Panc1 (cell line): ENCODE results near the gene ENOX1. TPM values are rescaled to one million over a fixed set of nuclear protein-coding genes. Genes with fewer than 3 reads are reported as not detected.

Experiments
- ATAC-seq: fragments of 200-7000 bp; cut with Tn5 transposase; 2 replicates; pipeline ENCODE4 v1.9.1; 2020; ENCODE audit warnings: mild to moderate bottlenecking, moderate library complexity
- BruUV-seq: library from RNA; stranded (reverse); fragments of 400-500 nt; replicated peaks from 2 replicates; lab custom pipeline; 2021; lab: Mats Ljungman, UMichigan
- CTCF ChIA-PET: fragments of 300-600 bp; sonication (Branson Sonifier 250); formaldehyde crosslinking; loops from one replicate; lab custom pipeline; 2022; ENCODE audit warnings: antibody characterized with exemption; lab: Charles Lee
- POLR2A ChIA-PET: fragments of 300-600 bp; sonication (Branson Sonifier 250); formaldehyde crosslinking; loops from one replicate; lab custom pipeline; 2022; ENCODE audit warnings: antibody characterized with exemption; lab: Charles Lee
- DNase-seq: peaks from one replicate; pipeline ENCODE4 v3.0.0-alpha.2; 2010; ENCODE audit warnings: low read depth, low spot score
- H3K27ac ChIP-seq: 2 replicates; pipeline ENCODE4 v1.5.1; 2011; ENCODE audit warnings: mild to moderate bottlenecking, low read length, inconsistent platforms
- H3K27me3 ChIP-seq: fragments of 200-500 bp; sonication (Bioruptor generic); 2 replicates; pipeline ENCODE4 v1.6.0; 2014; ENCODE audit warnings: low read length, inconsistent platforms; ENCODE audit not compliant: control insufficient read depth, insufficient read depth
- H3K36me3 ChIP-seq: fragments of 200-500 bp; sonication (Bioruptor generic); 2 replicates; pipeline ENCODE4 v1.5.1; 2014; ENCODE audit warnings: inconsistent platforms, mild to moderate bottlenecking, low read length, moderate library complexity; ENCODE audit not compliant: control insufficient read depth, insufficient read depth
- H3K4me1 ChIP-seq: 2 replicates; pipeline ENCODE4 v1.5.1; 2011; ENCODE audit warnings: inconsistent platforms, mild to moderate bottlenecking, low read length, moderate library complexity; ENCODE audit not compliant: control insufficient read depth, insufficient read depth
- H3K4me3 ChIP-seq, 2 experiments: 2 replicates each; pipeline ENCODE4 v1.5.1; 2011 to 2012; ENCODE audit warnings: low read depth in 2 of 2, low read length in 2 of 2, mild to moderate bottlenecking in 2 of 2, inconsistent platforms in 1 of 2, moderate library complexity in 1 of 2
- H3K9me3 ChIP-seq: fragments of 200-500 bp; sonication (Bioruptor generic); 2 replicates; pipeline ENCODE4 v1.5.1; 2014; ENCODE audit warnings: low read depth, mild to moderate bottlenecking, inconsistent platforms, low read length, moderate library complexity; ENCODE audit not compliant: control insufficient read depth, insufficient read depth
- POLR2AphosphoS5 ChIP-seq: IDR thresholded peaks from 2 replicates; pipeline ENCODE4 v1.6.1; 2012; ENCODE audit warnings: mild to moderate bottlenecking, low read depth, low read length, moderate library complexity
- SIN3A ChIP-seq: IDR thresholded peaks from 2 replicates; pipeline ENCODE4 v1.6.1; 2012; ENCODE audit warnings: low read depth, mild to moderate bottlenecking, low read length, moderate library complexity, borderline replicate concordance; ENCODE audit not compliant: insufficient read depth
- TCF7L2 ChIP-seq: IDR thresholded peaks from 2 replicates; pipeline ENCODE4 v1.6.1; 2011; ENCODE audit warnings: mild to moderate bottlenecking, low read depth, low read length, inconsistent platforms
- in situ Hi-C: cut with HindIII; loops from 2 replicates; pipeline ENCODE4 v1.10.0; 2016; ENCODE audit warnings: low sequenced_read_pairs, low pct_unique_long_range_greater_than_20kb
- intact Hi-C: fragments of 100-400 bp; cut with micrococcal nuclease; formaldehyde crosslinking; loops from one replicate; pipeline ENCODE4 v1.10.0; 2022; ENCODE audit not compliant: unreplicated experiment
- total RNA-seq: library from RNA; stranded (reverse); gene quantifications from one replicate; pipeline ENCODE4 v1.2.1, GENCODE V29; 2021; ENCODE audit not compliant: unreplicated experiment
- TF ChIP-seq, protein P1 (sequence below): fragments of 450-650 bp; IDR thresholded peaks from 2 replicates; pipeline ENCODE4 v1.5.1; 2017; ENCODE audit warnings: mild to moderate bottlenecking
- TF ChIP-seq, protein P2 (sequence below), 2 experiments: IDR thresholded peaks; 2 replicates each; pipeline ENCODE4 v1.6.1; 2011 to 2012; ENCODE audit warnings: low read depth in 2 of 2, control low read depth in 1 of 2, low read length in 1 of 2, mild to moderate bottlenecking in 1 of 2, moderate library complexity in 1 of 2; ENCODE audit not compliant: insufficient read depth in 1 of 2

ENOX1 gene
- total RNA-seq, 1 experiment from 2014 or later: 0.23 TPM

DNA sequence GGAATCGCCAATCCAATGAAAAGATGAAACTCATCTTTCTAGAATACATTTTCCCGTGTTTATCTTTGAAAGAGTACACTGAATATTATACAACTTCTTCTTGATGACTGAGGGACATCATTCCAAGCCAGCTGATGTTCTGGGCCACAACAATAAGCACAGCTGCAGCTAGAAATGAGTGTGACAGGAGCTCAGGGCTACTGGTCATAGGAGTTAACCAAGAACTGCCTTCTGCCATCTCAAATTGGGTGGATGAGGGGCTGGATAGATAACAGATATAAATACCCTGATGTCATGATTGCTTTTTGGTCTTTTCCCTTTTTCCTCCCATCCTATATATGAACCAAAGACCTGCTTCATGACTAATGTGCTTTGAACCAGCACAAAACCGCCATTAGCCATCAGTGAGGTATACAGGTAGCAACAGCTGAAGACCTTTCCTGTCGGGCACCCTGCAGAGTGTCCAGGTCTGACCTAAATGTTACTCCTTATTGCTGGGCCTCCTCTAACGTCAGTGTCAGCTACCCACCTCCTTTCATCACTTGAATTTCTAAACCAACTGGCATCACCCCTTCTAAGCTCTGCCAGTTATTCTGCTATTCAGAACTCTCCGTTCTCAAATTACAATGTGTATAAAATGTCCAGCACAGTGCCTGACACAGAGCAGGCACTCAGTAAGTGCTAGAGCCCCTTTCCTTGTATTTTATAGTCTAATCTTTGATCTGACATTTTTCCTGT, 178.2 kb downstream of the ENOX1 start:
- no peak overlapping the region for H3K4me3 ChIP-seq
- CTCF ChIA-PET: no interaction called here
- in situ Hi-C loops: no loop called here
- POLR2A ChIA-PET: no interaction called here
- H3K27me3 ChIP-seq: no peaks in the 10 kb centered on the region
- ATAC-seq (no peak), DNase-seq (no peak)
- H3K36me3 ChIP-seq: no peaks in the 10 kb centered on the region
- peaks cover 6% of the 10 kb centered on the region; the same call in 1 of the 2 replicates for H3K9me3 ChIP-seq
- TF ChIP-seq, protein P1, sequence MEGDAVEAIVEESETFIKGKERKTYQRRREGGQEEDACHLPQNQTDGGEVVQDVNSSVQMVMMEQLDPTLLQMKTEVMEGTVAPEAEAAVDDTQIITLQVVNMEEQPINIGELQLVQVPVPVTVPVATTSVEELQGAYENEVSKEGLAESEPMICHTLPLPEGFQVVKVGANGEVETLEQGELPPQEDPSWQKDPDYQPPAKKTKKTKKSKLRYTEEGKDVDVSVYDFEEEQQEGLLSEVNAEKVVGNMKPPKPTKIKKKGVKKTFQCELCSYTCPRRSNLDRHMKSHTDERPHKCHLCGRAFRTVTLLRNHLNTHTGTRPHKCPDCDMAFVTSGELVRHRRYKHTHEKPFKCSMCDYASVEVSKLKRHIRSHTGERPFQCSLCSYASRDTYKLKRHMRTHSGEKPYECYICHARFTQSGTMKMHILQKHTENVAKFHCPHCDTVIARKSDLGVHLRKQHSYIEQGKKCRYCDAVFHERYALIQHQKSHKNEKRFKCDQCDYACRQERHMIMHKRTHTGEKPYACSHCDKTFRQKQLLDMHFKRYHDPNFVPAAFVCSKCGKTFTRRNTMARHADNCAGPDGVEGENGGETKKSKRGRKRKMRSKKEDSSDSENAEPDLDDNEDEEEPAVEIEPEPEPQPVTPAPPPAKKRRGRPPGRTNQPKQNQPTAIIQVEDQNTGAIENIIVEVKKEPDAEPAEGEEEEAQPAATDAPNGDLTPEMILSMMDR: no peak
- TF ChIP-seq TCF7L2: no peak
- TF ChIP-seq POLR2AphosphoS5: no peak
- no peak for TF ChIP-seq SIN3A
- TF ChIP-seq, protein P2, sequence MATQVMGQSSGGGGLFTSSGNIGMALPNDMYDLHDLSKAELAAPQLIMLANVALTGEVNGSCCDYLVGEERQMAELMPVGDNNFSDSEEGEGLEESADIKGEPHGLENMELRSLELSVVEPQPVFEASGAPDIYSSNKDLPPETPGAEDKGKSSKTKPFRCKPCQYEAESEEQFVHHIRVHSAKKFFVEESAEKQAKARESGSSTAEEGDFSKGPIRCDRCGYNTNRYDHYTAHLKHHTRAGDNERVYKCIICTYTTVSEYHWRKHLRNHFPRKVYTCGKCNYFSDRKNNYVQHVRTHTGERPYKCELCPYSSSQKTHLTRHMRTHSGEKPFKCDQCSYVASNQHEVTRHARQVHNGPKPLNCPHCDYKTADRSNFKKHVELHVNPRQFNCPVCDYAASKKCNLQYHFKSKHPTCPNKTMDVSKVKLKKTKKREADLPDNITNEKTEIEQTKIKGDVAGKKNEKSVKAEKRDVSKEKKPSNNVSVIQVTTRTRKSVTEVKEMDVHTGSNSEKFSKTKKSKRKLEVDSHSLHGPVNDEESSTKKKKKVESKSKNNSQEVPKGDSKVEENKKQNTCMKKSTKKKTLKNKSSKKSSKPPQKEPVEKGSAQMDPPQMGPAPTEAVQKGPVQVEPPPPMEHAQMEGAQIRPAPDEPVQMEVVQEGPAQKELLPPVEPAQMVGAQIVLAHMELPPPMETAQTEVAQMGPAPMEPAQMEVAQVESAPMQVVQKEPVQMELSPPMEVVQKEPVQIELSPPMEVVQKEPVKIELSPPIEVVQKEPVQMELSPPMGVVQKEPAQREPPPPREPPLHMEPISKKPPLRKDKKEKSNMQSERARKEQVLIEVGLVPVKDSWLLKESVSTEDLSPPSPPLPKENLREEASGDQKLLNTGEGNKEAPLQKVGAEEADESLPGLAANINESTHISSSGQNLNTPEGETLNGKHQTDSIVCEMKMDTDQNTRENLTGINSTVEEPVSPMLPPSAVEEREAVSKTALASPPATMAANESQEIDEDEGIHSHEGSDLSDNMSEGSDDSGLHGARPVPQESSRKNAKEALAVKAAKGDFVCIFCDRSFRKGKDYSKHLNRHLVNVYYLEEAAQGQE (IDR thresholded peaks at IDR 0.05; ENCODE audit: insufficient read depth in 1 of 2, low read depth in 2 of 2, low read length in 1 of 2): no peak
- intact Hi-C loops: no loop called here
- no TSS peak for BruUV-seq
- H3K4me1 ChIP-seq: no peaks in the 10 kb centered on the region
- no peak overlapping the region for H3K27ac ChIP-seq

DNA sequence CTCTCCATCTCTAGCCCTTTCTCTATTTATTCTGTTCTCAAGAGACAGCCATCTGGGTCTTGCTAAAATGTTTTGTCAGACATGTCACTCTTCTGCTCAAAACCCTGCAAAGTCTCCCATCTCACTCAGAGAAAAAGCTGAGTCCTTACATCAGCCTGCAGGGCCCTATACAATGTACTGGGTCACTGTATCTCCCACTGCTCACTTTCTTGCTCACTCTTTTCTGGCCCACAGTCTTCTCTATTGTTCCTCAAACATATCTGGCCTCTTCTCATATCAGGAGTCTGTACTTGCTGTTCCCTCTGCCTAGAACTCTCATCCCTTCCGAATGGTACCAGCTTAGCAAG, 189.2 kb downstream of the ENOX1 start:
- ATAC-seq: no peak
- no peaks in the 10 kb centered on the region for H3K9me3 ChIP-seq
- H3K36me3 ChIP-seq: no peaks in the 10 kb centered on the region
- POLR2A ChIA-PET: no interaction called here
- CTCF ChIA-PET: no interaction called here
- no peak overlapping the region for H3K4me3 ChIP-seq
- H3K27me3 ChIP-seq: no peaks in the 10 kb centered on the region
- in situ Hi-C loops: no loop called here
- DNase-seq: no peak
- intact Hi-C loops: no loop called here
- H3K4me1 ChIP-seq: no peaks in the 10 kb centered on the region
- no TSS peak for BruUV-seq
- TF ChIP-seq TCF7L2: no peak
- TF ChIP-seq, protein P1: no peak
- TF ChIP-seq SIN3A: no peak
- no peak for TF ChIP-seq POLR2AphosphoS5
- TF ChIP-seq, protein P2 (IDR thresholded peaks at IDR 0.05; ENCODE audit: insufficient read depth in 1 of 2, low read depth in 2 of 2, low read length in 1 of 2): no peak
- H3K27ac ChIP-seq: no peak overlapping the region
